Stimulated activated CD4-positive, alpha-beta T cell treated with anti-CD3 and anti-CD28 coated beads, Interleukin-1b, Interleukin-23, amount 100 ng/mL, for 1 hour (primary cell): ENCODE data around the gene PWP1.
"Not testable (repeated sequence)": the region's sequence is repeated elsewhere in the genome, so short reads cannot be mapped to it uniquely, and the experiment has no call there.

Experiments used
- DNase-seq, 2 donors: peaks; one replicate each; pipeline ENCODE4 v3.0.0-alpha.2; 2020; ENCODE audit warnings: low read depth in 2 of 2

Gene PWP1

DNA sequence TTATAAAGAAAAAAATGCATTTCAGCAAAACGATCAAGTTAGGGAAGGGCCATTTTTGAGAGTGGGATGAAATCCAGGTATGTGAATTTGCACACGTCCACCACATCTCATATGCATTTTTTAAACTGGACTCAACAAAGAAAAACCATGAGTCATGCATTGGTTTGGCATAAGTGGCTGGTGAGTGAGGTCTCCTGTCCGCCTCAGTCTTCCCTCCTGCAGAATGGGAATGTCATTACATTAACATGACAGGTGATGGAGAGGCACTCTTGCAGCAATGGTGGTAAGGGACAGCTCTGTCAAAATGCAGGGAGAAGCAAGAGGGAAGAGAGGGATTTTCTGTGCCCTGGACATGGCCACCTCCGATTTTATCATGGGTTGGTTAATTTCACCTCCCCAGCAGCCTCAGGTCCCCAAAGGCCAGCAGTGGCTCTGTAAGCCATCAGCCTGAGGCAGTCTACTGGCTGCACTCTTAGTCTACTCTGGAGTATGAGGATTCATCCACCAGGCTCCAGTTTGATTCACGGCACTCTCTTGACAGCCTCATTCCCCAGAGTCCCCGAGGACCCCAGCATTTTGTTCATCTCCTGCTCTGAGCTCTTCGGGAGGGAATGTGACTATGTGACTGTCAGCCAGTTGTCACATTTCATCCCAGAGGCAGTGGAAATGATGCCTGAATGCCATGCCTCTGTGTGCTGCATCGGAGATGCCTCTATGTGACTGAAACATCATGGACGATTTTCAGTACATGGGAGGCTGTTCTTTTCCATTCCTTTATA lies 17.1 kb upstream of the PWP1 start:
- DNase-seq = no peak

DNA sequence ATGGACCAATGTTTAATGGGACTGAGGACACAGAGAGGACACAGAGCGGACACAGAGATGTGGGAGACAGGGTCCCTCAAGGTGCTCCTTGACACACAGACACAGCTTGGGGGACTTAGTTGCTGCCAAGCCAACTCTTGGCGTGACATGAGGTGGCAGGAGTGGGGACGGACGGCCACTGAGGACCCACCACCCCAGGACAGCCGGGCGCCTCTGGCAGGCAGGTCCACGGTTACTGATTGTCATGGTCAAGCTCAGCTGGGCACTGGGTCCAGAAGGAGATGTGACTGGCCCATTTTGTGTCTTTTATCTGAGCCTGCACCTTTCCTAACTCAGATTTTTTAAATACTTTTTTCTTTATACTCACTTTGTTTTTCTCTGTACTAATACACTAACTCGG lies 15.7 kb upstream of the PWP1 start:
- DNase-seq = no peak

DNA sequence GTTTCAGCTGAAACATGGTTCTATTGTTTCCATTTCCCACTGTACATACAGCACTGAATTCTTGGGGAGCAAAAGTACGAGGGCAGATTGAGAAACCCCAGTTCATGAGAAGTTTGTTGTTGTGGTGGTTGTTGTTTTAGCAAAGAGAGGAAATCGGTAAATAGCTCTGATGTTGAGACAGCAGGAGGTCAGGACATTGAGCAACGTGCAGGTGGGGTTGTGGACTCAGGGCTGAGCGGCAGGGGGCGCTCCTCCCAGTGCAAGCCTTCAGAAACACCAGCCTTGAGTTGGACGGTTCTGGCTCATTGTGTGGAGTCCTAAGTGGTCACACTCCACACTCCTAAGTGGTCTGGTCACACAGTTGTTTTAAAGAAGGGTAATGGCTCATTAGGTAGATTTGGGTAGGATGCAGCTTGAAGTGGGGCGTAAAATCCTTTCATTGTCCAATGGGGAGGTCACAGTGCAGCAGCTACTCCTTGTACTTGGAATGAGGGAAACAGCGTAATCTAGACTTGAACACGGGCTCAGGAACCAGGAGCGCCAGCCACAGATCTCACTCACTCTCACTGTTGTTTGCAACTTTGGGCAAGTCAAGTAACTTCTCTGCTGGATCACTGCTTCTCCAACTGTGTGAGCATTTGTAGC lies 14.5 kb upstream of the PWP1 start:
- no peak for DNase-seq

DNA sequence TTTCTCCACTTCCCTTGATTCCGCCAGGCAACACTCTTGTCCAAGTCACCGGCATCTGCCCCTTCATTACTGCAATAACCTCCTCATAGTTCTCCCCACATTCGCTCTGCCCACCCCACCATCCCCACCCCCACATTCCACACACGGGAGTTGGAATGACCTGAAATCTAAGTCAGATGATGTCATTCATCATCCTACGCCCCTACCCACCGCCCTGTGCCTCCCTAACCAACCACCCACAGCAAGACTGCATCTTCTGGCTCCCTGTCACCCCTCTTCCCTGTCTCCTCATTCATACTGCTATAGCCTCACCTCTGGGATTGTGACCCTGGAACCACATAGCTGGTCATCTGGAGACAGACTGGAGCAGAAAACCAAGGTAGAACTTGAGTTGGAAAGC lies 7.9 kb upstream of the PWP1 start:
- no peak for DNase-seq

DNA sequence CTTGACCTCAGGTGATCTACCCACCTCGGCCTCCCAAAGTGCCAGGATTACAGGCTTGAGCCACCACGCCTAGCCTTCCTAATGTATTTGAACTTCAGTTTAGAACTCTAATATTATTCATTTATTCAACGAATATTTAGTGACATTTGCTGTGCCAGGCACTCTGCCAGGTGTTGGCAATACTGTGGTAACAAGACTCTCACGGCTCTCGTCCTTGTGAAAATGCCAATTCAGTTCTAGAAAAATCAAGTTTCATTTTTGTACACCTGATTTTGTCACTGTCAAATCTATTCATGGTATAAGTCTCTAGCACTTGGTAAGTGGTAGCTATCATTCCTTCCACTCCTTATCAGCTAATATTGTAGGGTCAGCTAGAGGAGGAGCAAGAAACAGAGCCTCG lies 6.3 kb upstream of the PWP1 start:
- DNase-seq = no peak

DNA sequence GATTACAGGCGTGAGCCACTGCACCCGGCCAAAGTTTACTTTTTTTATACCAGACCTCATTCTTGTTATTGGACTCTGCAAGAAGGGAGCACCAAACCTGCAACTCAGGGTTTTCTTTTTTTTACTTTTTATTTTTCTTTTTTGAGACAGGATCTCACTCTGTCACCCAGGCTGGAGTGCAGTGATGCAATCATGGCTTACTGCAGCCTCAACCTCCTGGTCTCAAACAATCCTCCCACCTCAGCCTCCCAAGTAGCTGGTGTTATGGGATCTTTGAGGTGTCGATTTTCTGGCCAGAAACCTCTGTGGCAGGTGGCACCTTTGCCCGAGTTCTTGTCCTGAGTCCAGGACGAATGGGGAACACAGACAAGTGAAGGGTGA lies 4.2 kb upstream of the PWP1 start:
- no peak for DNase-seq

DNA sequence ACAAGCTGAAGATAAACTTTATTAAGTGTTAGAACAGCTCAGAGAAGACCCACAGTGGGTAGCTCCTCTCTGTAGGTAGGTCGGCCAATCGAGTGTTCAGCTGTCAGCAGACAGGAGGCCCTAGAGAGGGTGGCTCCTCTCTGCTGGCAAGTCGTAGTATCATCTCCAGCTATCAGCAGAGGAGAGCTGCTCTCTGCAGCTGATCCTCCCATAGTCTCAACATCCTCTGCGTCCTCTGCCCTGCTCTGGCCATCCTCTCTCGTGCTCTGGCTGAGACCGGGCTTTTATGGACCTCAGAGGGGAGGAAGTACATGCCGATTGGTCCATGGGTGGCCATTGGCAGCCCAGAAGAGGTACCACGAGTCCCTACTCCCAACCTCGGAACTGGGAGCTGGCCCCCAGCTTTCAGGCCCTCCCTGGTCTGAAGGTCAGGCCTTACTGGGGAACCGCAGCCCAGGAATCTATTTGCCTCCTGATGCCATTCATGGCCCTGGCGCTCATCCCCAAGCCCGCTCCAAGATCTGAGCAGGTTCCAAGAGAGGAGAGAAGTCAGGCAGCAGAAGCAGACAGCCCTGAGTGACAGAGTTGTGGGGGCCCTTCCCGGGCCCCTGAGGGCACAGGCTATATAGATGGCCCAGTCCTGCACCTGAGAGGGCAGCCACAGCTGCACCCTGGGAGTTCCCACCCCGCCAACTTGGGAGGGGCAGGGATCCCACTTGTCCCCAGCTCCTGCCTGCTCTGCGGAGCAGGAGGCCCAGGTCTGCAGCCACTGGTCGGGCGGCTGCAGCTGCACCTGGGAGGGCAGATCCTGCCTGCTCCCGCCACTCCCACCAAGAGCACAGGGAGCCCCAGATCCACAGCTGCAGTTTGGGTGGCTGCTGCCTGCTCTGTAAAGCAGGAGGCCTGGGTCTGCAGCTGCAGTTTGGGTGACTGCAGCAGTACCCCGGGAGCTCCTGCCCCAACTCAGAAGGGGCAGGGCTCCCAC lies 3.5 kb upstream of the PWP1 start:
- DNase-seq = no peak

DNA sequence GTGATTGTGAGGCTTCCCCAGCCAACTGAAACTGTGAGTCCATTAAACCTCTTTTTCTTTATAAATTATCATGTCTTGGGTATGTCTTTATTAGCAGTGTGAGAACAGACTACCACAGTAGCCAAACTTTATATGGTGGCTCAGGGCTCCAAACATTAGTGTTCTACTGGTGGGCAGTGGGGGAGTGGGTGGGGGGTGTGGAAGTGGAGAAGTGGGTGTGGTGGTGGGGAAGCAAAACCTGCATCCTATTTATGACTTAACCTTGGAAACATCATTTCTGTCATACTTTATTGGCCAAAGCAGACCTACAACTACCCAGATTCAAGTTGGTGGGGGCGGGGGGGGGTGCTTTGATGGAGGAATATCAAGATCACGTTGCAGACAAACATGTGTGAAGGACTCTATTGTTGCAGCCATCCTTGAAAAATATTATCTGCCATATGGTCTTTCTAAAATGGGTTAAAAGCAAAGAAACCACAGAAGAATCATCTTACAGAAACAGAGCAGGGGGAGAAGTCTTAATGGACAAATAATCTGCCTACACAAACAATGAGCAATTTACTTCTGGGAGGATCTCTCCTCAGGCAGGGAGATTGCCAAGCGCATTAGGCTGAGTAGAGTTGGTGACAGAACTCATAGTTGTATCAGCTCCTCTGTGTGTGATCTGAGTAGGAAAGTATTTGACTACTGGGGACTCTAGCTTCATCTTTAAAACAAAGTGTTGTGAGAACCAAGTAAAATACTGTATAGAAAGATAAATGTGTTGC lies 1.4 kb upstream of the PWP1 start:
- no peak for DNase-seq

DNA sequence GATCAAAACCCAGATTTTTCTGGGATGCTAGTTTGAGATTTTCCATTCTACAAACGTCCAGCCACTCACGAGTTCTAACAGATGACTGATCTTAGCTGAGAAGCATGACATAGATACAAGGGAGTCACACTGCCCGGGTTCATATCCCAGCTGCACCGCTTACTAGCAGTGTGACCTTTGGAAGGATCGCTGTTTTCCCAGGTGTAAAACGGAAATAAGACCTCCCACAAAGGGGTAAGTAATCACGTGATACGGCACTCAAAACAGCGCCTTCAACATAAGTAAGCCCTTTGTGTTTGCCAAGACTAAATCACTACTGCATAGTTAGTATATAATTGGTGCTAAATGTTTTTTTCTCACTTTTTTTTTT lies 624 bp upstream of the PWP1 start:
- DNase-seq = no peak

DNA sequence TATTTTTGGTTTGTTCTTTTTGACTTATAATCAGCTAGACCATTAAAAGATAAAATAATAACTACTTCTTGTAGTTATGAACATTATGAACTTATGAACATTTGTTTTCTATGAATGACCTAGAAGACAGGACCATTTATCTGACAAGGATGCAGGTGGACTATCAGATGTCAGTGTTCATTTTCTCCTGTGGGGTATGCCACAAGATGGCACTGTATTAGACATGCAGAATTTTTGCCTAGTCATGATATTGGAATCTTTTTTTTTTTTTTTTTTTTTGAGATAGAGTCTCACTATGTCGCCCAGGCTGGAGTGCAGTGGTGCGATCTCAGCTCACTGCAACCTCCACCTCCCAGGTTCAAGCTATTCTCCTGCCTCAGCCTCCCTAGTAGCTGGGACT lies 10.2 kb downstream of the PWP1 start:
- not testable (repeated sequence) for DNase-seq

DNA sequence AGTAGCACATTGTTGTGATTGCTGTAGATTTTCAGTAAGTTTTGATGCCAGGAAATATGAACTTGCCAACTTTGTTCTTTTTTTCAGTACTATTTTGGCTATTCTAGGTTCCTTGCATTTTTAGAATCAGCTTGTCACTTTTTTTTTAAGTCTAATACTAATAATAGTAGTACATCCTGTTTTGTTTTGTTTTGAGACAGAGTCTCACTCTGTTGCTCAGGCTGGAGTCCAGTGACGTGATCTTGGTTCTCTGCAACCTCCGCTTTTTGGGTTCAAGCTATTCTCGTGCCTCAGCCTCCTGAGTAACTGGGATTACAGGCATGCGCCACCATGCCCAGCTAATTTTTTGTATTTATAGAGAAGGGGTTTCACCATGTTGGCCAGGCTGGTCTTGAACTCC lies 16.5 kb downstream of the PWP1 start:
- DNase-seq = no peak

DNA sequence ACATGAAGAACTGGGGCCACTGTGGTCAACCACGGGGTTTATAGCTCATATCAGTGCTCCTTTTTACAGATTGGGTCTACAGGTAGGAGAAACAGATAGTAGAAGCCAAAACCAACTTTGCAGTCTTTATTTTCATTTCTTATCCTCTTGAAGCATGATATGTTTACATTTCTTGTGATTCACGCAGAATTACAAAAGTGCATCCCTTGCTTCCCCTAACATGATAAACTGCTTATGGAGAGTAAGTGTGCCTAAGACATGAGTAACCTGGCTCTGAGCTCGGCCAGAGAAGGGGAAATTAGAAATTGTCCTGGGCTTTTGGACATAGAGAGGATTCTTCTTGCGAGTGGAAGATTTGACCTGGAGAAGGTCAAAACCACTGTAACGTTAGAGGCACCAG lies 18.4 kb downstream of the PWP1 start:
- no peak for DNase-seq

DNA sequence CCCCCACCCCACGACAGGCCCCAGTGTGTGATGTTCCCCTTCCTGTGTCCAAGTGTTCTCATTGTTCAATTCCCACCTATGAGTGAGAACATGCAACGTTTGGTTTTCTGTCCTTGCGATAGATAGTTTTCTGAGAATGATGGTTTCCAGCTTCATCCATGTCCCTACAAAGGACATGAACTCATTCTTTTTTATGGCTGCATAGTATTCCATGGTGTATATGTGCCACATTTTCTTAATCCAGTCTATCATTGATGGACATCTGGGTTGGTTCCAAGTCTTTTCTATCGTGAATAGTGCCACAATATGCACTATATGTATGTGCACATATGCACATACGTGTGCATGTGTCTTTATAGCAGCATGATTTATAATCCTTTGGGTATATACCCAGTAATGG lies 19.9 kb downstream of the PWP1 start:
- DNase-seq = not testable (repeated sequence)

DNA sequence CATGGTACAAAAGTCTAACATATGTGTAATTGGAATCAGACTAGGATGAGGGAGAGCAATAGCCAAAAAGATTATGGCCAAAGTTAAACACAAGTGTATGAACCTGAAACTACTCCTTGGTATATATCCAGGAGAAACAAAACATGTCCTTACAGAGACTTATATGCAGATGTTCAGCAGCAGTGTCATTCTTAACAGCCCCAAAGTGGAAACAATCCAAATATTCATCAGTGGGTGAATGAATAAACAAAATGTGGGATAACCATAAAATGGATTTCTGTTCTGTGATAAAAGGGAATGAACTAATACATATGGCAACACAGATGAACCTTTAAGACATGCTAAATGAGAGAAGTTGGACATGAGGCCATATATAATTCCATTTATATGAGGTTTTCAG lies 30.2 kb downstream of the PWP1 start:
- no peak for DNase-seq

DNA sequence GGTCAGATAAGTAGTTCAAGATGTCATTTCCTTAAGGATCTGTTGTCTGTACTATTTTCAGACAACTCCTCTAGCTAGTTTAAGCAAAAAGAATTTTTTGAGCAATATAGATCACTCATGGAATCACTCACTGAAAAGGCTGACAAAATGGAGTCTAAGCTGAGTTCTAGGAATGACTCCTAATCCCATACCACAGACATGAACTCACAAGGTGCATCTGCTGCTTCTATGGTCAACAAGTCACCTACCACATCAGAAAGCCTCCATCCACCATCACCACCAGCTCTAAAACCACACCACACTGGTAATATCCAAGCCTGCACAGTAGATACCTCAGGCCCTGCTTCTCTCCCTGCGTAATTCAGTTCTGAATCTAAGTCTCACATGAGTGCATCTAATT lies 33.0 kb downstream of the PWP1 start:
- no peak for DNase-seq

DNA sequence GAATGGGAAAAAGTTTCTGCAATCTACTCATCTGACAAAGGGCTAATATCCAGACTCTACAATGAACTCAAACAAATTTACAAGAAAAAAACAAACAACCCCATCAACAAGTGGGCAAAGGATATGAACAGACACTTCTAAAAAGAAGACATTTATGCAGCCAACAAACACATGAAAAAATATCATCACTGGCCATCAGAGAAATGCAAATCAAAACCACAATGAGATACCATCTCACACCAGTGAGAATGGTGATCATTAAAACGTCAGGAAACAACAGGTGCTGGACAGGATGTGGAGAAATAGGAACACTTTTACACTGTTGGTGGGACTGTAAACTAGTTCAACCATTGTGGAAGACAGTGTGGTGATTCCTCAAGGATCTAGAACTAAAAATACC lies 41.7 kb downstream of the PWP1 start:
- not testable (repeated sequence) for DNase-seq

DNA sequence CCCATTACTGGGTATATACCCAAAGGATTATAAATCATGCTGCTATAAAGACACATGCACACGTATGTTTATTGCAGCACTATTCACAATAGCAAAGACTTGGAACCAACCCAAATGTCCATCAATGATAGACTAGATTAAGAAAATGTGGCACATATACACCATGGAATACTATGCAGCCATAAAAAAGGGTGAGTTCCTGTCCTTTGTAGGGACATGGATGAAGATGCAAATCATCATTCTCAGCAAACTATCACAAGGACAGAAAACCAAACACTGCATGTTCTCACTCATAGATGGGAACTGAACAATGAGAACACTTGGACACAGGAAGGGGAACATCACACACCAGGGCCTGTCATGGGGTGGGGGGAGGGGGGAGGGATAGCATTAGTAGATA lies 42.1 kb downstream of the PWP1 start:
- not testable (repeated sequence) for DNase-seq

DNA sequence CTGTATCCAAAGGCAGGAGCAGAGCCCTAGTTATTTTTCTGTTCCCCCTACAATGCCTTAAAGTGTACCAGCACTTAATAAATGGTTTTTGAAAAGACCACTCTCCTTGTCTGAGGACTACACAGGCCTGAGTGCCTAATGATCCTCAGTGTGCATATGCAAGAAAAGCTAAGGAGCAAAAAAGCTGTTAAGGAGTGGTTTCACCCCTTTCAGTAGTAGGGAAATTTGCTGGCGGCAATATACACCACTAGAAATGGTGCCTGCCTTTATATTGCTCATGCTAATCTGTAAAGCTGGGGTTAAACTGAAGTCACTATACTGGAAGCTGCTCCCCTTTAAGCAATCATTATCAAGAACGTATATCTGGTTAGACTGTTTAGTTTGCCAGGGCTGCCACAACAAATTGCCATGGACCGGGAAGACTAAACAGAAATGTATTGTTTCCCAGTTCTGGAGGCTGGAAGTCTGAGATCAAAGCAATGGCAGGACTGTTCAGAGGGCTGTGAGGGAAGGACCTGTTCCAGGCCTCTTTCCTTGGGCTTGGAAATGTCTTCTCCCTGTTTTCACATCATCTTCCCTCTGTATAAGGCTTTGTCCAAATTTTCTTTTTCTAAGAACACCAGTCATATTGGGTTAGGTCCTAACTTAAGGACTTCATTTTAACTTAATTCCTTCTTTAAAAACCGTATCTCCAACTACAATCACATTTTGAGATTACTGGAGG lies 45.2 kb downstream of the PWP1 start:
- DNase-seq = no peak

DNA sequence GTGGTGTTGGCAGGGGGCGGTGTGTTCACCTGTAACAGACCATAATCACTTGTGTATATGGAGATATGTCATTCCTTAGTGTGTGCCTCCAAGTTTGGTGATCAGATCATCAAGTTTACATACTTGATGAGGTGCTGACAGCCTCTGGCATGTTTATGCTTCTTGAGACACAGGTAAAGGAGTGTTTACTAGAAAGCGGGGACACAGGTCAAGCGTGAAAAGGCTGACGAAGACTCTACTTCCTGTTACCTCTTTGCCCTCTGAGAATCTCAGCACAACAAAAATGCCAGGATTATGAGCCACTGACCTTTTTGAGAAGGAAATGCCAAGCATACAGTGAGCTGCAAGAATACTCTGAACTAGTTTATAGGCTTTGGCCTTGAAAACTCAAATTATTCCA lies 45.8 kb downstream of the PWP1 start:
- DNase-seq = no peak

DNA sequence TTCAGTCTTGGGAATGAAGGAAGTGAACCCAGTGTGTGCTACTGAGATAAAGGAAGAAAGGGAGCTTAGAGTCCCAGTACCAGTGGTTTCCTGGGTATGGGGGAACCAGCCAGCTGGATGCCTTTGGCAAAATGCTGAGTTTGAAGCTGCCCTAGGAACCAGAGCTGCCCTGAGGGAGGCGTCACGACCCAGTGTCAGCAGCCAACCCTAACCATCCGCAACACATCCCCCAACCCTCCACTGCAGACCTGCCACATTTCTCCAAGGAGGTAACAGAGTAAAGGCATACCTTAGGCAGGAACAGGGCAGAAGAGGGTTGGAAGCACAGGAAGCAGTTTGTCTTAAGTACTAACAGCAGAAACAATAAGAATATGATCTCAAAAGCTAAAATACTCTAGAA lies 46.8 kb downstream of the PWP1 start:
- DNase-seq = no peak

DNA sequence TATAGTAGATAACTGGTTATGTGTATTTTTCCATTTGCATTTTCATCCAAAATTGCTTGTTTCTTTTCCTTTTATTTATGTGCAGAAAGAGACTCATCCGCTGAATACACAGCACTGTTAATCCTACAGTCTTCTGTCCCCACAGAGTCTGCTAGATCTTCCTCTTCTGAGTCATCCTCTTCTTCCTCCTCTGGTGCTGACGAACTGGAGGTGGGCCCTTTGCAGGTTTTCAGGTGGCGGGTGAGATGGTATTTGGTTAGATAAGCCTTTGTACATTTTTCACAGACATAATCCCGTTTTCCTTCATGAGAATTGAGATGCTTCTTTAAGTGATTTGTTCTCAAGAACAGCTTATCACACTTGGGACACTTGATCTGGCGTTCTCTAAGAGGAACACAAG lies 48.5 kb downstream of the PWP1 start:
- DNase-seq = no peak
